ENCODE measurements around the gene SLC2A13.
"Not testable (repeated sequence)": the region's sequence is repeated elsewhere in the genome, so short reads cannot be mapped to it uniquely, and the experiment has no call there.

Gene SLC2A13

DNA sequence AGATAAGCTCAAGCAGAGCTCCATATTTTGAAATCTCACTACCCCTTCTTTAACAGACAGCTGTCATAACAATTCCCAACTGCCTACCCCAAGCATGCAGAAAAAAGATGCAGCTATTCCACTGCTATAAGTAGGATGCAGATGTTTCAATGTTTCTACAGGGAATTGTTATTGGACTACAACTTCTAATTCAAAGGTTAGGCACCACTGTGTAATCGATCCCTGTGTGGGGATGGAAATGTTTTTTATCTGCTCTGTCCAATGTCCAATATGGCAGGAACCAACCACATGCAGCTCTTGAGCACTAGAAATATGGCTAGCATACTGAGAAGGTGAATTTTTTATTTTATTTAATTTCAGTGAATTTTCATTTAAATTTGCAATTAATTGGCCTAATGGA is 208.6 kb downstream of the SLC2A13 start:
- Histone ChIP-seq H3K36me3 (ENCODE audit: control insufficient read depth, insufficient read depth, low read length) (no peaks in the 10 kb centered on the region), H3K27ac (ENCODE audit: low read depth, low read length) (no peak overlapping the region)

DNA sequence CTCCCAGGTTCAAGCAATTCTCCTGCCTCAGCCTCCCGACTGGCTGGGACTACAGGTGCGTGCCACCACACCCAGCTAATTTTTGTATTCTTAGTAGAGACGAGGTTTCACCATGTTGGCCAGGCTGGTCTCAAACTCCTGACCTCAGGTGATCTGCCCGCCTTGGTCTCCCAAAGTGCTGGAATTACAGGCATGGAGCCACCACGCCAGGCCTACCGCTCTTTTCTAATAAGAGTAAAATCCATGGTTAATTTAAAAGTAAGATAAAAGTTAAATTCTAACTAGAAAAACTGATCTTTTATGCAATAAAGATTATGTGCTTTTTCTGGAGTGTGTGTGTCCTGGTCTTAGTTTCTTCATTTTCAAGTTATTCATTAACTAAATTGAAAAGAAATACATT is 212.5 kb downstream of the SLC2A13 start:
- H3K27me3 ChIP-seq (ENCODE audit: control insufficient read depth, insufficient read depth, low read length); H3K4me3 ChIP-seq (ENCODE audit: low read depth, low read length); H3K4me1 ChIP-seq (ENCODE audit: control insufficient read depth, insufficient read depth, low read length); H3K36me3 ChIP-seq (ENCODE audit: control insufficient read depth, insufficient read depth, low read length); H3K9ac ChIP-seq (ENCODE audit: low read length); H3K27ac ChIP-seq (ENCODE audit: low read depth, low read length); H3K9me3 ChIP-seq (ENCODE audit: control insufficient read depth, insufficient read depth, low read depth, low read length): not testable (repeated sequence)

More for the DNA sequence above, 208.6 kb downstream of the SLC2A13 start:
- no peak overlapping the region for H3K4me3 ChIP-seq (ENCODE audit: low read depth, low read length)
- H3K9me3 ChIP-seq (ENCODE audit: control insufficient read depth, insufficient read depth, low read depth, low read length) = no peaks in the 10 kb centered on the region
- no peak overlapping the region for H3K9ac ChIP-seq (ENCODE audit: low read length)
- H3K27me3 ChIP-seq (ENCODE audit: control insufficient read depth, insufficient read depth, low read length) = no peaks in the 10 kb centered on the region
- H3K4me1 ChIP-seq (ENCODE audit: control insufficient read depth, insufficient read depth, low read length) = no peaks in the 10 kb centered on the region

DNA sequence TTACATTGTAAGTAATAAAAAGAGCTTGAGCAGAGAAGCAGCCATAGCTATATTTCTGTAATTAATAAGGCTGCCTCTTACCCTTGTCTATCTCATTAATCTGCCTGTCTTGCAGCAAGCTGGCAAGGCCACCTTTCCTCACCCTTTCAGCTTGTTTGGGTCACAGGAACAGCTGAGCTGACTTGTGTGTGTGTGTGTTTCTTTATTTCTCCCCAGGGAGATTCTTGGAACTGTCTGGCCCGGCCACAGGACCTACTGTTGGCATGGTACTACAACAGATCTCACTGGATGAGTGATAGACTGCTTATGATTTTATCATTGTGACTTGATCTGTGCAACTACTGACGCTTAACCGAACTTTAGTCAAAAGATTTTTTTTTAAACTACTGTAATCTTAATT is 213.7 kb downstream of the SLC2A13 start:
- H3K4me1 ChIP-seq (ENCODE audit: control insufficient read depth, insufficient read depth, low read length) = no peaks in the 10 kb centered on the region
- no peak overlapping the region for H3K9ac ChIP-seq (ENCODE audit: low read length)
- no peaks in the 10 kb centered on the region for H3K27me3 ChIP-seq (ENCODE audit: control insufficient read depth, insufficient read depth, low read length)
- no peaks in the 10 kb centered on the region for H3K36me3 ChIP-seq (ENCODE audit: control insufficient read depth, insufficient read depth, low read length)
- no peak overlapping the region for H3K4me3 ChIP-seq (ENCODE audit: low read depth, low read length)
- no peaks in the 10 kb centered on the region for H3K9me3 ChIP-seq (ENCODE audit: control insufficient read depth, insufficient read depth, low read depth, low read length)
- H3K27ac ChIP-seq (ENCODE audit: low read depth, low read length) = no peak overlapping the region

DNA sequence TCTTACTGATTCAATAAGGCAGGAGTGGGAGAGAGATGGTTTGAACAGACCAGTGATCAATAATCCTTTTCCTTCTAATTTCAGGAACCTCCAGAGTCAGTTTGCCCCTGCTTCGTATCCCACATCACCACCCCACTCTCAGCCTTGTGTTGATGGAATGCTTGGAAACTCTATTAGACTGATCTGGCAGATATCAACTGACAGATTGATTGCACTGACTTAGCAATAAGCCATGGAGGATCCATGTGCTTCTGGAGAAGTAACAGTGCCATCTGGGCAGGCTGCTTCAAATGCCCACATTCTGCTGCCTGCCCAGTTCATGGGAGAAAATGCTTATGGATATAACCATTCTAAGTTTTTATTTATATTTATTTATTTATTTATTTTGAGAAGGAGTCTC is 218.0 kb downstream of the SLC2A13 start:
- no peak overlapping the region for H3K27ac ChIP-seq (ENCODE audit: low read depth, low read length)
- H3K9me3 ChIP-seq (ENCODE audit: control insufficient read depth, insufficient read depth, low read depth, low read length) = no peaks in the 10 kb centered on the region
- no peak overlapping the region for H3K9ac ChIP-seq (ENCODE audit: low read length)
- no peak overlapping the region for H3K4me3 ChIP-seq (ENCODE audit: low read depth, low read length)
- H3K36me3 ChIP-seq (ENCODE audit: control insufficient read depth, insufficient read depth, low read length) = no peaks in the 10 kb centered on the region
- H3K27me3 ChIP-seq (ENCODE audit: control insufficient read depth, insufficient read depth, low read length) = no peaks in the 10 kb centered on the region
- H3K4me1 ChIP-seq (ENCODE audit: control insufficient read depth, insufficient read depth, low read length) = no peaks in the 10 kb centered on the region

DNA sequence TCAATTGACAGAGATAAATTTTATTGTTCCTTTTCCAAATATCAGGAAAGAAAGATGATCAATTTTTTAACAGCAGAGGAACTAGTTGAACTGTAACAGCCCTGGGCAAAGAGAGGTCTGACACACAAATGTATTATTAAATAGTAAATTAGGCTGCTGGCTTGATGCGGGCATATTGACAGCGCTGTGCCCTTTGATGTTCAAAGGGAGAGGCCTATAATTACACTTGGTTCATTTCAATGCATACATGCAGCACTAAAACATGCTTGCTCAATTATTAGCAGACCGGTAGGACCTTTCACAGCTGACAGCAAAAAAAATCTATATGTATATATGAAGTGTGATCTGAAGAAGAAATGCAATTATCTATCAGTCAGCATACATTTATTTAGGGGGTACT is 219.8 kb downstream of the SLC2A13 start:
- no peaks in the 10 kb centered on the region for H3K4me1 ChIP-seq (ENCODE audit: control insufficient read depth, insufficient read depth, low read length)
- H3K9me3 ChIP-seq (ENCODE audit: control insufficient read depth, insufficient read depth, low read depth, low read length) = 0 out of 2 replicates have a peak, but pooled peaks cover 6% of the 10 kb centered on the region
- no peaks in the 10 kb centered on the region for H3K36me3 ChIP-seq (ENCODE audit: control insufficient read depth, insufficient read depth, low read length)
- no peaks in the 10 kb centered on the region for H3K27me3 ChIP-seq (ENCODE audit: control insufficient read depth, insufficient read depth, low read length)
- no peak overlapping the region for H3K4me3 ChIP-seq (ENCODE audit: low read depth, low read length)
- no peak overlapping the region for H3K9ac ChIP-seq (ENCODE audit: low read length)
- no peak overlapping the region for H3K27ac ChIP-seq (ENCODE audit: low read depth, low read length)

DNA sequence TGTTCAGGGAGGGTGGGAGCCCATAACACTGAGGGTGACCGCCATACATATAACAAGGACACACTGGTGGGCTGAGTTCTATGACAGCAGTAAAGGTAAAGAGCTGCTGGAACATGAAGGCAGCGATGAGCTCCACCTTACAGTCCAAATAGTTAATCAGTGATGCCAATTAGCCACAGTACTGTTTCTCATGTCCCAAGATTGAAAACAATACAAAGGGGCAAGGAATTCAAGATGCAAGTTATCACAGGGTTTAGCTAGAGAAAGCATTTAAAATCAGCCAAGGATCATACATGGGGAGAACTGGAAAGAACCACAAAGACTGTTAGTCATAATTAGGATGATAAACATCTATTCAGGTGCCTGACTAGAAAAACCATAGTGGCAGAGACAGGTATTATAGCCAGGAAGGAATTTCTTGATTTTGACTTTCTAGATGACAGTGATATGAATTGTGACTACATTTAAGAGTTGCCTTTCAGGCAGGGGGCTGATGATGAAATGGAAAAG is 221.2 kb downstream of the SLC2A13 start:
- H3K27ac ChIP-seq (ENCODE audit: low read depth, low read length) = no peak overlapping the region
- 0 out of 2 replicates have a peak, but pooled peaks cover 1% of the 10 kb centered on the region for H3K36me3 ChIP-seq (ENCODE audit: control insufficient read depth, insufficient read depth, low read length)
- no peaks in the 10 kb centered on the region for H3K27me3 ChIP-seq (ENCODE audit: control insufficient read depth, insufficient read depth, low read length)
- no peak overlapping the region for H3K9ac ChIP-seq (ENCODE audit: low read length)
- no peaks in the 10 kb centered on the region for H3K4me1 ChIP-seq (ENCODE audit: control insufficient read depth, insufficient read depth, low read length)
- no peak overlapping the region for H3K4me3 ChIP-seq (ENCODE audit: low read depth, low read length)
- H3K9me3 ChIP-seq (ENCODE audit: control insufficient read depth, insufficient read depth, low read depth, low read length) = peaks cover 15% of the 10 kb centered on the region

DNA sequence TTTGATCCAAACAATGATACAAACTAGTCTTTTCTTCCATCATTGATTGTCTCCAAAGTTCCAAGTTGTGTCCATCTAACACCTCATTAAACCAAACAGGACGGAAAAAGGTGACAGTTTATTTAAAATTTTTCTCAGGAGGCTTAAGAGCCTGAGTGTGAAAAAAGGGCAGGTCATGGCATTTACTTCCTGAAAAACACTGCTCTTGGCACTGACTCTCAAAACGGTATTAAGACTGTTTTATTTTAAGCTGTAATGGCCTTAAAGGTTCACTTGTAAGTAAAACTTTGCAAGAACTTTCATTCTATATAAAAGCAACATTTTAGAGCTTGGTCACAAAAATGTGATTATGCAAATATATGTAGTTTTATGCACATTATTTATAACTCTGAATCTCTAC is 222.5 kb downstream of the SLC2A13 start:
- Histone ChIP-seq H3K4me3 (ENCODE audit: low read depth, low read length) (no peak overlapping the region), H3K27ac (ENCODE audit: low read depth, low read length) (no peak overlapping the region), H3K36me3 (ENCODE audit: control insufficient read depth, insufficient read depth, low read length) (0 out of 2 replicates have a peak, but pooled peaks cover 4% of the 10 kb centered on the region), H3K27me3 (ENCODE audit: control insufficient read depth, insufficient read depth, low read length) (no peaks in the 10 kb centered on the region), H3K9me3 (ENCODE audit: control insufficient read depth, insufficient read depth, low read depth, low read length) (peaks cover 27% of the 10 kb centered on the region), H3K4me1 (ENCODE audit: control insufficient read depth, insufficient read depth, low read length) (no peaks in the 10 kb centered on the region), H3K9ac (ENCODE audit: low read length) (no peak overlapping the region)

DNA sequence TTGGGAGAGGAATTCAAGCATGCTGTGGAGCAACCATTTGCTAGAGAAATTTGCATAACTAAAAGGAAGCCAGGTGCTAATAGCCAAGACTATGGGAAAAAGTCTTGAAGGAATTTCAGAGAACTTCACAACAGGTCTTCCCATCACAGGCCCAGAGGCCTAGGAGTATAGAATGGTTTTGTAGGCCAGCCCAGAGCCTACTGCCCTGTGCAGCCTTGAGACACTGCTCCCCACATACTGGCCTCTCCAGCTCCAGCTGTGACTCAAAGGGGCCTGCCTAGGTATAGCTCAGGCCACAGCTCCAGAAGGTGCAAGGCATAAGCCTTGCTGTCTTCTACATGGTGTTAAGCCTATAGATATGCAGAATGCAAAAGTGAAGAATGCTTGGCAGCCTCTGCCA is 227.1 kb downstream of the SLC2A13 start:
- H3K4me1 ChIP-seq (ENCODE audit: control insufficient read depth, insufficient read depth, low read length) = no peaks in the 10 kb centered on the region; the same call in 1 of the 2 replicates
- H3K27ac ChIP-seq (ENCODE audit: low read depth, low read length) = no peak overlapping the region
- 0 out of 2 replicates have a peak, but pooled peaks cover 4% of the 10 kb centered on the region for H3K36me3 ChIP-seq (ENCODE audit: control insufficient read depth, insufficient read depth, low read length)
- peaks cover 42% of the 10 kb centered on the region for H3K9me3 ChIP-seq (ENCODE audit: control insufficient read depth, insufficient read depth, low read depth, low read length)
- no peak overlapping the region for H3K9ac ChIP-seq (ENCODE audit: low read length)
- no peak overlapping the region for H3K4me3 ChIP-seq (ENCODE audit: low read depth, low read length)
- H3K27me3 ChIP-seq (ENCODE audit: control insufficient read depth, insufficient read depth, low read length) = no peaks in the 10 kb centered on the region

DNA sequence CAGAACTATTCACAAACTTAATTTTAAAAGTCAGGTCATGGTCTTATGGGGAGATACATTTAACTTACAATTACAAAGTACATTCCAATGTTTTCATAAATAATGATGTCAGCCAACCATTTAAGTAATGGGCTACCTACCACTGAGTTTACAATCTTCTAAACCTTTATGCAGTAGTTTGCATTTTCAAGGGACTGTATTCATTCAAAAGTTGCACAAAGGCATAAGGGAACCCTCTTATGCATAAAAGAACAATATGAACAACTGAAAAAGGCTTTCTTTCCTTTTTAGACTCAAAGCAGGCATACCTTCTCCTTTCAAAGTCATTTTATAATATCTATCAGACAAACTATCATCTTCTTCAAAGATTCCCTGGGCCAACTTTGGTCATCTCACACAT is 230.2 kb downstream of the SLC2A13 start:
- Histone ChIP-seq H3K27ac (ENCODE audit: low read depth, low read length) (no peak overlapping the region), H3K4me3 (ENCODE audit: low read depth, low read length) (no peak overlapping the region), H3K27me3 (ENCODE audit: control insufficient read depth, insufficient read depth, low read length) (no peaks in the 10 kb centered on the region), H3K36me3 (ENCODE audit: control insufficient read depth, insufficient read depth, low read length) (0 out of 2 replicates have a peak, but pooled peaks cover 4% of the 10 kb centered on the region), H3K4me1 (ENCODE audit: control insufficient read depth, insufficient read depth, low read length) (no peaks in the 10 kb centered on the region; the same call in 1 of the 2 replicates), H3K9me3 (ENCODE audit: control insufficient read depth, insufficient read depth, low read depth, low read length) (peaks cover 34% of the 10 kb centered on the region), H3K9ac (ENCODE audit: low read length) (no peak overlapping the region)

DNA sequence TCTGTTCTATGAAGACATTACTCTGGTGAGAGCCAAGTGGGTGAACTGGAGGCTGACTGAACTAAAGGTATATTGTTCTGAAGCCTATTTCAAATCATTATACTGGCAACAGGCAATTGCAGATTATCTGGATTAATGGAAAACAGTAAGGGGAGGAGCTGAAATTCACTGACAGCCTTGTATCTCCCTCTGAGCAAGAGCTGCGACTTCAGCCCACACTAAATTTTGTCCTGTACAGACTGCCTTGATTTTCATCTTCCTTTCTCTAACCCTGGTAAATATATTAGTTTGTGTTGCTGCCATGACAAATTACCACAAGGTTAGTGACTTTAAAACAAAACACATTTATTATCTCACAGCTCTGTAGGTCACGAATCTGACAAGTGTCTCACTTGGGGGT is 231.1 kb downstream of the SLC2A13 start:
- H3K4me3 ChIP-seq (ENCODE audit: low read depth, low read length) = no peak overlapping the region

DNA sequence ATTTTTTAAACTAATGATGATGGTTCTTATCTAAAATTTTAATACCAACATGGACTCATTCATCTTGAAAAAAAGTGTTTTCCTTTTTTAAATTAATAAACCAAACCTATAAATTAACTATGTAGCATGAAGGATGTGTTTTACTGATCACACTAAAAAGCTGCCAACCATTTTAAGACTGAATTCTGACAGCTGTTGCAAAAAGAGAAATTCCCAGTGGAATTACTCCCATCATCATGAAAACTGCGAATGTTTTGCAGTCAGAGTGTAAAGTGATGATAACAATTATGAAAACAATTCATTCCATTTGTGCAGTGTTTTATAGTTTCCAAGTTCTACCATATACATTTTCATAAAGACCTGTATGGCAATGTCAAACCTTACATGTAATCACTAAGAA is 232.8 kb downstream of the SLC2A13 start:
- Histone ChIP-seq H3K27ac (ENCODE audit: low read depth, low read length) (no peak overlapping the region), H3K9ac (ENCODE audit: low read length) (no peak overlapping the region), H3K4me3 (ENCODE audit: low read depth, low read length) (no peak overlapping the region), H3K9me3 (ENCODE audit: control insufficient read depth, insufficient read depth, low read depth, low read length) (peaks cover 11% of the 10 kb centered on the region), H3K27me3 (ENCODE audit: control insufficient read depth, insufficient read depth, low read length) (no peaks in the 10 kb centered on the region), H3K36me3 (ENCODE audit: control insufficient read depth, insufficient read depth, low read length) (no peaks in the 10 kb centered on the region), H3K4me1 (ENCODE audit: control insufficient read depth, insufficient read depth, low read length) (no peaks in the 10 kb centered on the region; the same call in 1 of the 2 replicates)

More for the DNA sequence above, 231.1 kb downstream of the SLC2A13 start:
- H3K36me3 ChIP-seq (ENCODE audit: control insufficient read depth, insufficient read depth, low read length) = 0 out of 2 replicates have a peak, but pooled peaks cover 4% of the 10 kb centered on the region
- no peaks in the 10 kb centered on the region for H3K27me3 ChIP-seq (ENCODE audit: control insufficient read depth, insufficient read depth, low read length)
- H3K27ac ChIP-seq (ENCODE audit: low read depth, low read length) = no peak overlapping the region
- no peak overlapping the region for H3K9ac ChIP-seq (ENCODE audit: low read length)
- H3K9me3 ChIP-seq (ENCODE audit: control insufficient read depth, insufficient read depth, low read depth, low read length) = peaks cover 28% of the 10 kb centered on the region
- H3K4me1 ChIP-seq (ENCODE audit: control insufficient read depth, insufficient read depth, low read length) = no peaks in the 10 kb centered on the region; the same call in 1 of the 2 replicates
